HG03575 (cell line): Measurements from ENCODE around the gene GSG1L.

Experiments
- ATAC-seq: cut with Tn5 transposase; IDR thresholded peaks from one replicate; pipeline ENCODE4 v1.9.1; 2021; ENCODE audit not compliant: unreplicated experiment, insufficient number of reproducible peaks, low FRiP score; ENCODE audit errors: extremely low read depth

GSG1L gene

DNA sequence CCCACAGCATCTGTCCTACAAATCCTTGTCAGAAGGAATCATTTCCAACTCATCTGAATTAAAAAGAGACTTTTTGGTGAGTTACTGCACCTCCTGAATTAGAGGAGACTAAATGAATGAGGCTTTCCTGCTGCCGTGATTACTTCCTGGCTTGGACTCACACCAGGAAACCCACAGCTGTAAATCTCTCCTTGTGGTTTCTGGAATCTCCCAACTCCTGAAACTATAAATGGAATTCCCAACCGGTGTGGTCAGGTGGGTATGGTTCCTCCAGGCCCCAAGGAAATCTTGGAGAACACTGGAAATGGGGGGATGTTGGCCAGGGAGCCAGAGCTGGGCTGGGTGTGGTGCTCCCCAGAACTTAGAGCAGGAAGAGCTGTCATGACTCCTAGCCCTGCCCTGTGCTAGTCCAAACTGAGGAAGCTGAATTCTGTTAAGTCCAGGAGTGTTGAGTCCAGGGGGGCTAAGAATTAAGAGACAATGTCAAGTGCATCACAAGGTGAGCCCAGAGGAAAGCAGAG is 216.4 kb downstream of the GSG1L start:
- ATAC-seq = no peak

DNA sequence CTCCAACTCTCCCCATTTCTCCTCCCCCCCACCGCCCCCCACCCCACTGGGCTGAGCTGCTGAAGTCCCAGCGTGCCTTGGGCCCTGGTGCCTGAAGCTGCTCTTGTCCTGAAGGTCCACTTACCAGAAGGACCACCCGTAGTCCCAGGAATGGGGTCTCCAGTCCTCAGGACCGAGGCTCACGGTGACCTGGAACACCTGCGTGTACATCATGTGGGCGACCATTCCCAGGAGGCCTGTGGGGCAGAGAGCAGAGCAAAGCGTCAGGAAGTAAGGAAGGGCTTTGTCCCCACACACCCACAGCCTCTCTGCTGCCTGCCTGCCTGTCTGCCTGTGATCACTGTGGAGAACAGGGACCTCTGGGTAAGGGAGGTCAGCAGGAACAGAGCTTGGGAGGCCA is 218.7 kb downstream of the GSG1L start:
- ATAC-seq = no peak

DNA sequence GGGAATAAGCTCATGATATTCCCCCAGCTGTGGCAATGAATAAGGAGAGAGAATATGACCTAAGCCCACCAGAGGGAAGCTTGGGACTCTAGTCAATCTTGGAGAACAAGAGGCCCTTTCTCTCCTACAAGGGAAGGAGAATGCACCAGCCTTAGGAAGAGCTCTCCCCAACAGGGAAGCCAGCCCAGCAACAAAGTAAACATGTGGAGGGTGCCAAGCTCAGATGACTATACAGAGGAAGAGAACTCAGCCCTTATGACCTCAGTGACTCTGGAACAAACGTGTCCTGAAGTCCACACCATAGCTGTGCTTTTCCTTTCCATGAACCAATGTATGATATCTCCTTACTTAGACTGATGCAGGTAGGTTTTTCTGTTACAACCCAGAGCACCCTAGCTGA is 219.7 kb downstream of the GSG1L start:
- no peak for ATAC-seq

DNA sequence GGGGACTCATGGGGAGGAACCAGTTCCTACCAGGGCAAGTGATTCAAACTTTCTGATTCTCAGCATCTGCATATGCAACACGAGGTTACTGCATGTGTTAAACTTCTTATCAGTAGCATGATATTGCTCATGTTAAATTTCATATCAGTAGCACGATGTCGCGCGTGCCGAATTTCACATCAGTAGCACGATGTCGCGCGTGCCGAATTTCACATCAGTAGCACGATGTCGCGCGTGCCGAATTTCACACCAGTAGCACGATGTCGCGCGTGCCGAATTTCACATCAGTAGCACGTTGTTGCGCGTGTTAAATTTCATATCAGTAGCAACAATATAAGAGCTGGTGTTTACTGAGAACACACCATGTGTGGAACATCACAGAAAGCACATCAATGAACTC is 221.6 kb downstream of the GSG1L start:
- ATAC-seq = no peak

- no peak for ATAC-seq
Measured at GRCh38 chr16:27841061-27841801, 222.3 kb downstream of the GSG1L start.

GRCh38 chr16:27840311-27841060 is 223.0 kb downstream of the GSG1L start:
- ATAC-seq = no peak

DNA sequence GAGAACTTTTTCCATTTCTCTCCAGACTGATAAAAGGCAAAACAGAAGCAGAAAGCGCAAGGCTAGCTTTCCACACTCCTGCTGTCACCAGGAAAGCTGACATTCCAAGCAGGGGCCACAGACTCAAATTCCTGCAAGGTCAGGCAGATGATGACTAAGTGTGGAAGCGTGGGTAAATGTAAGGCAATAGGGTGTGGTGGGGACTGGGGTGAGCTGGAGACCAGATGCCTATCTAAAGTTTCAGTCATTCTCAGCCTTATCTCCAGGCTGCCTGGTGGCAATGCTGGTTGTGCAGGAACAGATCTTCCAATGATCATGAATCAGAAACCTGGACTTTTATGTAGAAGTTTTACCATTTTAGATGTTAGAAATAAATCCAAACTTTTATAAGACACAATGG is 224.1 kb downstream of the GSG1L start:
- ATAC-seq = no peak

- ATAC-seq = no peak
Measured at GRCh38 chr16:27838536-27839175, 224.9 kb downstream of the GSG1L start.

DNA sequence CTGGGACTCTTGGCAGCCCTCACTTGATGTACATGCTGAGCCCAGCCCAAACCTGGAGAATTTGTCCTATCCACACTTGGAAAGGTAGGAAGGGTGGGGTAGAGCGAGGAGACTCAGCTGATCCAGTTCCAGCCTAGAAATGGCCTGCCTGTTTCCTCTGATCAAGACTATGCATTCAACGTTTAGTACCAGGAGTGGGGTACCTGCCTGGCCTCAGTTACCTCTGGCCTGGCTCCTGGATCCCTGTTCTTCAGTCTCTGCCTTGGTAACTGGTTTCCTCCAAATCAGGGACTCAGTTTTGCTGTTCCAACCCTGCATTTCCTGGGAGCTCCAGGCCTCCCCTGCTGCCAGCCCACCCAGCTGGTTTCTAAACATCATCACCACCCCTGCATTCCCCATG is 233.5 kb downstream of the GSG1L start:
- ATAC-seq = no peak

- ATAC-seq = no peak
Measured at GRCh38 chr16:27828671-27829070, 234.8 kb downstream of the GSG1L start.

DNA sequence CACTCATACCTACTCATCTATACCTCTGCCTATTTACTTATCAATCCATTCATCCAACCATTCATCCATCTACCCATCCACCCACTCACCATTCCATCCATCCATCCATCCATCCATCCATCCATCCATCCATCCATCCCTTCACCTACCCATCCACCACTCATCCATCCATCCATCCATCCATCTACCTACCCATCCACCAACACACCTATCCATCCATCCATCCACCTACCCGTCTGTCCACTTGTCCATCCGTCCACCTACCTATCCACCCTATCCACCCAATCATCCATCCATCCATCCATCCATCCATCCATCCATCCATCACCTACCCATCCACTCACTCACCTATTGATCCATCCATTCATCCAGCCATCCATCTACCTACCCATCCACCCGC is 235.7 kb downstream of the GSG1L start:
- no peak for ATAC-seq

DNA sequence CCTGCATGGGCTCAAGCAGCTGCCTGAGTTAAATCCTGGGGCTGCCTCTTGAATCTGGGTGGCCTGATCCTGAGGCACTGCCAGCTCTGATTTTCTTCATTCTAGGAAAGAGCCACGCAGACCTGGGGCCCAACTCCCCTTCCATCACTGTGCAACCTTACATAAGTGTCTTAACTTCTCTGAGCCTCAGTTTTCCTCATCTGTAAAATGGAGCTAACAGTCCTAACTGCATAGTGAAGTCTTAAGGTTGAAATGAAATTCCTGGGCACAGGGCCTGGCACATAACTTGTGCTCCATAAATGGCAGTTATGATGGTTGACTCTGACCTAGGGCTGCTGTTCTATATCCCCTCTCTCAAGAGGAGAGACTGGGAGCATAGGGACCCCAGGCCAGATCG is 236.6 kb downstream of the GSG1L start:
- no peak for ATAC-seq

DNA sequence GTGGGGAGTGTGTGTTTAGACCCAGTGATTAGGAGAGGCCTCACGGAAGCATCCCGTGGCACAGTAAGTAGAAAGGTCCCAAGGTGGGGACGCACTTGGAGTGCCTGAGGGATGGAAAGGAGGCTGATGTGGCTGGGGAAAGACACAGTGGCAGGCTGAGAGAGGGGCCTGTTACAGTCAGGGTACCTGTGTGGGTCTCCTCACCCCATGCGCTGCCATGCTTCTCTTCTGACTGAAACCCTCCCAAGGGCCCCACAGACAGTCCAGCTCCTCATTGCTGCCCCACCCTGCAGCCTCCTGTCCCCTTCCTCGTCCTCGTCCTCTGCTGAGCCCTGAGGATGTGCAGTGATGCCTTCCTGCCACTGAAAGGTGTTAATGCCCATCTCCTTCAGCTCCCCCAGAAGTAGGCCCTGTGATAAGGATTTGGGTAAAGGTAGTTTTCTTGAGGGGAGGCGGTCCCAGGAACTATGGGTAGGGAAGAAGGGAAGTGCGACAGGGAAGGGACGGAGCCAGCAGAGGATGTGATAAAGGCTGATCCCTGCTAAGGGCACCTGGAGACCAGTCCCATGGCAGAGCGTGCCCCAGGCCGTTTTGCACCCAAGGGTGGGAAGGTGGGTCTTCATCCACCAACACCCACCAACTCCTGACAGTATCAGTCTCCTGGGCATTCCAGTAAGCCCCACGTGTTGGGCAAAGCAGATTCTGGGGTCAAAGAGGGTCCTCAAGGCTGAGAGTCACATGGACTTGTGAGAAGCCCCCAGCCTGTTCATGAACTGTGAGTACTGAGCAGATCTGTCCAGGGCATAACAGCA is 237.2 kb downstream of the GSG1L start:
- ATAC-seq = no peak

GRCh38 chr16:27824786-27825185 is 238.7 kb downstream of the GSG1L start:
- no peak for ATAC-seq

DNA sequence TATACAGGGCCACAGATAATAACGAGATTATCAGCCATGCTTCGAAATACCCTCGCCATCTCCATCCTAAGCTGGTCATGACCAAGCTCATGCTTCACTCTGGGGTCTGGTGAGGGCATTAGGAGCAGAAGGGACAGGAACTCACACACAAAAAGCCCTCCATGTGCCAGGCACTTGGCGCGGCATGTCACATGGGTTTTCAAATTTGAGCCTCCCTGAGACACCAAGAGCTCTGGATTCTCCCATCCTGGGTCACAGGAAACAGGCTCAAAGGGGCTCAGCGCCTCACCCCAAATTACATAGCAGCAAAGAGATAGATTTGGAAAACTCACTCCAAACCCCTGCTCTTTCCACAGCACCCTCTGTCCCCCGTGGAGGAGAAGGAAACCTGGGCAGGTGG is 239.5 kb downstream of the GSG1L start:
- no peak for ATAC-seq

DNA sequence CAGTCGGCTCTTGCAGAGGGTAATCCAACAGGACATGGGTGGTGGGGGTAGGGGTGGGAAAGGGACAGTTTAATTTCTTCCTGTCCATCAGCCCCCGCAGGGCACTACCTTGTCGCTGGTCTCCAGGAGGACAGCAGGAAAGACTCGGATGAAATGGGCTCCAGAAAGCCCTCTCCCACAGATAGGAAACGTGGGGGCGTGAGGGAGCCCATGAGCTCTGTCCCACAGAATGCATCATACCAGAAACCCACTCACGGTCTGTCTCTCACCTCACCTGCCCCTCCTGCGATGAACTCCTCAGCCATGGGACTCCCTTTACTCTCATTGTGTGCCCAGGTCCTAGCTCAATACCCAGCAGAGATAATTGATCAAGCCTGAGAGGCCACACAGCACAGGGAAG is 240.1 kb downstream of the GSG1L start:
- no peak for ATAC-seq

DNA sequence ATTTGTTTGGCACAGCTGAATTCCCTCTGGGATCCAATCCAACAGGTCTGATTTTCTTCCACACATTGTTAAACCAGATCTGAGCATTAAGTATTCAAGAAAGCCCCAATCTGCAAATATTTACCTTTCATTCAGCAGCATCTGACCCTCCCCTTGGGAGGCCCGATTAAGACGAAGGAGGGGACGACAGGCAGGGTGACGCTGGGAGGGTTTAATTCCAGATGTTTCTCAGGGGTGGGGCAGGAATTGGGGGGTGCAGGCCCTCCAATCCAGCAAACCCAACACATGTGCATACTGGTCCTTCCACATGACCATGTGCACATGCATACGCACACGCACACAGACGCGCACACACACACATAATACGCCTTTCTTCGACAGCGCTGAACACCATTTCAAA is 240.5 kb downstream of the GSG1L start:
- no peak for ATAC-seq

GRCh38 chr16:27822529-27822928 is 241.0 kb downstream of the GSG1L start:
- no peak for ATAC-seq

DNA sequence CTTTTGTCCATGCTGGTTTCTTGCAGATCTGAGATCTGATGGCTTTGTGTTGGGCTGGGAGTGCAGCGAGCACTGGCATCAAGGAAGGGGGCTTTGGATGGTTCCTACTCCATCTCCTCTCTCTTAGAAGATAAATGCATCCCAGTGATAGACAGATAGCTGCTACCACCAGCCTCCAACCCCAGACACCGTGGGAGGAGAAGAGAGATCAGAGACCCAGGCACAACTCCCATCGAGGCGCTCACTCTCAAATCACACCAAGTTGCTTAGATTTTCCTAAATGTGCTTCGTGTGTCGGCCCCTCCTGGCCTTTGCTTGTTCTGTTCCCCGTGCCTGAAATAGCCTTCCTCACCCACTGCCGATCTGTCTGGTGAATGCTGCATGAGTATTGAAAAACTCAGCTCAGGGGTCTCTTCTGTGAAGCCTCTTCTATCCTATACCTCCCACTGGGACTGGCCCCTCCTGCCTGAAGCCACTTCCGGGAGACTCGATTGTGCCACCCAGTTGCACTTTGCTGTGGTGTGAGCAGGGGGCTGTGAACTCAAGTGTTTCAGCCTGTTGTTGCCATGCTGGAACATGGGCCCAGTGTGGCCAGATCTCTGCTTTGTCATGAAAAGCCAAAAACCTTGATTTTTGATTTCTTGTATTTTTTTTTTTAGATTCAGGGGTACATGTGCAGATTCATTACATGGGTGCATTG is 242.7 kb downstream of the GSG1L start:
- ATAC-seq = no peak
